NT2/D1 (cell line): ENCODE measurements around the gene NT5DC3.

Experiments used
- YY1 ChIP-seq: IDR thresholded peaks from 2 replicates; pipeline ENCODE4 v1.6.1; 2011; ENCODE audit not compliant: insufficient read length, insufficient read depth
- ZNF274 ChIP-seq: IDR thresholded peaks from 2 replicates; pipeline ENCODE4 v1.6.1; 2011; ENCODE audit warnings: mild to moderate bottlenecking, low read depth, low read length

DNA sequence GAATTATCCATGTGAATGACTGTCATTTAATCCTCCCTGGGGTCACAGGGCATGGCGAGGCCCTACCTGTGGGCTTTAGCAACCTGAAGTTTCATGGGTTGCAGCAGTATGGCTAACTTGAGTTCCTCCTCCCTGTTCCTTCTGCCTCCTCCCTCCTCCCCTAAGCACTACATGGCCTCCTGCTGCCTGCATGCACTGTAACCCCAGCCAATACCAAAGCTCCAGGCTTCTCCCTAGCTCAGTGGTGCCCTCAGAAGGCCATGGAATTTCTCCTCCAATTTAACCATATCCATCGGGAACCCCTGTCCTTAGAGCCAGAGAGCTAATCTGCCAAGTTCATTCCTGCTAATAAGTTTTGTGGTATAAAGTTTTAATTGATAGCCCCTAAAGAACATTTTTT lies 95.1 kb downstream of the NT5DC3 start:
- TF ChIP-seq YY1, result no peak
- TF ChIP-seq ZNF274, result no peak
